Left lung (tissue), 10 donors: ENCODE results near the gene LIMA1. TPM values are rescaled to one million over a fixed set of nuclear protein-coding genes. Genes with fewer than 3 reads are reported as not detected.
"Not testable (repeated sequence)": the region's sequence is repeated elsewhere in the genome, so short reads cannot be mapped to it uniquely, and the experiment has no call there.

Experiments used
- ATAC-seq: fragments of 200-7000 bp; cut with Tn5 transposase; one replicate; pipeline ENCODE4 v1.9.1; 2020; ENCODE audit warnings: moderate library complexity
- DNase-seq, 4 donors: peaks; one replicate each; pipeline ENCODE4 v3.0.0-alpha.2; 2013 to 2020
- H3K27ac ChIP-seq, 2 donors: fragments of 200-600 bp; sonication (generic) in 1 of 2; one replicate each; pipeline versions ENCODE4 v1.5.0 to v1.8.0; 2020 to 2021
- H3K27me3 ChIP-seq, 2 donors: fragments of 200-600 bp; sonication (generic) in 1 of 2; one replicate each; pipeline versions ENCODE4 v1.5.0 to v1.8.0; 2020 to 2021
- H3K36me3 ChIP-seq, 2 donors: fragments of 200-600 bp; sonication (generic) in 1 of 2; one replicate each; pipeline versions ENCODE4 v1.5.0 to v1.8.0; 2020 to 2021
- H3K4me1 ChIP-seq, 2 donors: fragments of 200-600 bp; one replicate each; pipeline ENCODE4 v1.8.0; 2021
- H3K4me3 ChIP-seq, 2 donors: fragments of 200-600 bp; sonication (generic) in 1 of 2; one replicate each; pipeline versions ENCODE4 v1.5.0 to v1.8.0; 2020 to 2021; ENCODE audit warnings: mild to moderate bottlenecking in 1 of 2
- H3K9me3 ChIP-seq, 2 donors: fragments of 200-600 bp; sonication (generic) in 1 of 2; one replicate each; pipeline versions ENCODE4 v1.5.0 to v1.8.0; 2020 to 2021
- CTCF ChIP-seq, 2 donors: fragments of 200-600 bp; sonication (generic) in 1 of 2; IDR thresholded peaks; one replicate each; pipeline versions ENCODE4 v1.5.0 to v1.8.0; 2021; ENCODE audit warnings: antibody characterized with exemption in 2 of 2
- intact Hi-C, 2 donors: fragments of 100-400 bp; cut with DNase I; formaldehyde crosslinking; loops; one replicate each; pipeline versions ENCODE4 v1.11.2 to v1.14.2; 2022
- polyA plus RNA-seq, 6 donors: library from polyadenylated mRNA; unstranded; fragments of 120-200 nt; gene quantifications; one replicate each; pipeline ENCODE4 v1.2.1, GENCODE V29; 2013; ENCODE audit not compliant: insufficient read length in 6 of 6
- total RNA-seq, 2 donors: library from RNA; stranded (reverse); fragmentation: NEBNext Ultra II Directional; extraction: Animal tissue kit (Norgen Biotek cat#: 25700); gene quantifications; one replicate each; pipeline ENCODE4 v1.2.1, GENCODE V29; 2021
- donor health status: DM: no; HTN: yes; CAD: no.
- donor health status: DM: no; HTN: no; CAD: no.

The LIMA1 gene
- total and polyA plus RNA-seq, 8 donors = 71.9 to 91.0 (median 81.9) TPM

- no peaks in the 10 kb centered on the region for H3K36me3 ChIP-seq
- no peaks in the 10 kb centered on the region for H3K9me3 ChIP-seq
- H3K4me1 ChIP-seq = peaks cover 5 to 31% of the 10 kb centered on the region in 2 donors
- DNase-seq (no peak), ATAC-seq (peak; percentile 81)
- intact Hi-C loops = no loop called here
- no peak overlapping the region for H3K4me3 ChIP-seq
- TF ChIP-seq CTCF (IDR thresholded peaks at IDR 0.05) = no peak
- H3K27me3 ChIP-seq = no peaks in the 10 kb centered on the region
- H3K27ac ChIP-seq = peak overlapping the region in 1 of 2 donors; percentile 63
These were observed 14.7 kb upstream of the LIMA1 start for GRCh38 chr12:50297996-50298395.

- Histone ChIP-seq H3K9me3 (no peaks in the 10 kb centered on the region), H3K27ac (peak overlapping the region in 1 of 2 donors; percentile 63), H3K4me3 (no peak overlapping the region), H3K4me1 (peaks cover 5 to 31% of the 10 kb centered on the region in 2 donors), H3K27me3 (no peaks in the 10 kb centered on the region), H3K36me3 (no peaks in the 10 kb centered on the region)
- DNase-seq (no peak), ATAC-seq (no peak)
- intact Hi-C loops = no loop called here
- no peak for TF ChIP-seq CTCF (IDR thresholded peaks at IDR 0.05)
These were observed 13.7 kb upstream of the LIMA1 start for GRCh38 chr12:50297027-50297426.

DNA sequence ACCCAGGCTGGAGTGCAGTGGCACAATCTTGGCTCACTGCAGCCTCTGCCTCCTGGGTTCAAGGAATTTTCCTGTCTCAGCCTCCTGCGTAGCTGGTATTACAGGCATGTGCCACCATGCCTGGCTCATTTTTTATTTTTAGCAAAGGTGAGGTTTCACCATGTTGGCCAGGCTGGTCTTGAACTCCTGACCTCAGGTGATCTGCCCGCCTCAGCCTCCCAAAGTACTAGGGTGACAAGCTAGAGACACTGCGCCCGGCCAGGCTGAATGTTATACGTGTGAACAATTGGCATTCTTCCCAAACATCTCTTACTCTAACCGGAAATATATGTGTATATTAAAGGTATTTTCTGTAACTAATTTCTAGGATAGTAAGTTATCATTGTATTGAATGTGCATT, 13.2 kb upstream of the LIMA1 start:
- Histone ChIP-seq H3K36me3 (no peaks in the 10 kb centered on the region), H3K27me3 (no peaks in the 10 kb centered on the region), H3K9me3 (no peaks in the 10 kb centered on the region), H3K4me3 (no peak overlapping the region), H3K4me1 (peaks cover 5 to 31% of the 10 kb centered on the region in 2 donors), H3K27ac (peak overlapping the region in 1 of 2 donors; percentile 63)
- DNase-seq (no peak), ATAC-seq (no peak)
- TF ChIP-seq CTCF (IDR thresholded peaks at IDR 0.05) = no peak
- intact Hi-C loops = no loop called here

GRCh38 chr12:50291377-50291776, 8.1 kb upstream of the LIMA1 start:
- H3K4me1 ChIP-seq = peaks cover 2 to 8% of the 10 kb centered on the region in 2 donors
- H3K36me3 ChIP-seq = no peaks in the 10 kb centered on the region
- no peak overlapping the region for H3K4me3 ChIP-seq
- TF ChIP-seq CTCF (IDR thresholded peaks at IDR 0.05) = no peak
- H3K27me3 ChIP-seq = no peaks in the 10 kb centered on the region
- no peaks in the 10 kb centered on the region for H3K9me3 ChIP-seq
- no peak for DNase-seq
- no peak for ATAC-seq
- intact Hi-C loops = no loop called here
- no peak overlapping the region for H3K27ac ChIP-seq

- H3K4me1 ChIP-seq, H3K27me3 ChIP-seq, H3K27ac ChIP-seq, ATAC-seq, H3K9me3 ChIP-seq, H3K36me3 ChIP-seq, intact Hi-C loops, H3K4me3 ChIP-seq, DNase-seq: not testable (repeated sequence)
These were observed 7.4 kb upstream of the LIMA1 start for GRCh38 chr12:50290692-50291091.

DNA sequence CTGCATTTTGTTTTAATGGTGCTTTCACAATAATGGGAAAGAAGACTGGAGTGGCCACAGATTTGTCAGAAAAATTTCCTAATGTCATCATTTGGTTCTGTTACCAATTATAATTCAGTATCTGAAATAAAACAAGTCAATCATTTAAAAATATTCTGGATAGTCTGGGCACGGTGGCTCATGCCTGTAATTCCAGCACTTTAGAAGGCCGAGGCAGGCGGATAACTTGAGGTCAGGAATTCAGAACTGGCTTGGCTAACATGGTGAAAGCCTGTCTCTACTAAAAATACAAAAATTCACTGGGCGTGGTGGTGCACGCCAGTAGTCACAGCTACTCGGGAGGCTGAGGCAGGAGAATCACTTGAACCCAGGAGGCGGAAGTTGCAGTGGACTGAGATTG, 4.0 kb upstream of the LIMA1 start:
- Histone ChIP-seq H3K27me3 (no peaks in the 10 kb centered on the region), H3K4me3 (no peak overlapping the region), H3K36me3 (no peaks in the 10 kb centered on the region), H3K4me1 (peaks cover 3 to 18% of the 10 kb centered on the region in 2 donors), H3K27ac (no peak overlapping the region), H3K9me3 (no peaks in the 10 kb centered on the region)
- no peak for TF ChIP-seq CTCF (IDR thresholded peaks at IDR 0.05)
- intact Hi-C loops = no loop called here
- ATAC-seq = no peak
- no peak for DNase-seq
